ENCODE results near the gene CD59.

CD59 gene

GRCh38 chr11:33697997-33698396 lies 38.2 kb downstream of the CD59 start:
- TF ChIP-seq REST (IDR thresholded peaks at IDR 0.05; ENCODE audit: insufficient read depth in 1 of 2, low read depth in 2 of 2, low read length in 2 of 2) (no peak), POLR2AphosphoS5 (IDR thresholded peaks at IDR 0.05; ENCODE audit: low read depth, low read length) (no peak), SIN3A (IDR thresholded peaks at IDR 0.05; ENCODE audit: borderline replicate concordance, insufficient read depth, low read length) (no peak), FOXP2 (optimal IDR thresholded peaks at IDR 0.05; ENCODE audit: borderline replicate concordance, extremely low read depth, extremely low read length, insufficient read depth) (no peak), TAF1 (IDR thresholded peaks at IDR 0.05; ENCODE audit: borderline replicate concordance, insufficient read depth, low read length) (no peak)

- no peak for TF ChIP-seq SIN3A (IDR thresholded peaks at IDR 0.05; ENCODE audit: borderline replicate concordance, insufficient read depth, low read length)
- no peak for TF ChIP-seq FOXP2 (optimal IDR thresholded peaks at IDR 0.05; ENCODE audit: borderline replicate concordance, extremely low read depth, extremely low read length, insufficient read depth)
- TF ChIP-seq POLR2AphosphoS5 (IDR thresholded peaks at IDR 0.05; ENCODE audit: low read depth, low read length): no peak
- TF ChIP-seq TAF1 (IDR thresholded peaks at IDR 0.05; ENCODE audit: borderline replicate concordance, insufficient read depth, low read length): no peak
- no peak for TF ChIP-seq REST (IDR thresholded peaks at IDR 0.05; ENCODE audit: insufficient read depth in 1 of 2, low read depth in 2 of 2, low read length in 2 of 2)
Observed at GRCh38 chr11:33696931-33697638, 39.1 kb downstream of the CD59 start.

GRCh38 chr11:33696411-33696810 lies 39.8 kb downstream of the CD59 start:
- TF ChIP-seq FOXP2 (optimal IDR thresholded peaks at IDR 0.05; ENCODE audit: borderline replicate concordance, extremely low read depth, extremely low read length, insufficient read depth) (no peak), POLR2AphosphoS5 (IDR thresholded peaks at IDR 0.05; ENCODE audit: low read depth, low read length) (no peak), SIN3A (IDR thresholded peaks at IDR 0.05; ENCODE audit: borderline replicate concordance, insufficient read depth, low read length) (no peak), TAF1 (IDR thresholded peaks at IDR 0.05; ENCODE audit: borderline replicate concordance, insufficient read depth, low read length) (no peak), REST (IDR thresholded peaks at IDR 0.05; ENCODE audit: insufficient read depth in 1 of 2, low read depth in 2 of 2, low read length in 2 of 2) (no peak)

GRCh38 chr11:33695051-33695566 lies 41.1 kb downstream of the CD59 start:
- TF ChIP-seq REST (IDR thresholded peaks at IDR 0.05; ENCODE audit: insufficient read depth in 1 of 2, low read depth in 2 of 2, low read length in 2 of 2): no peak
- no peak for TF ChIP-seq TAF1 (IDR thresholded peaks at IDR 0.05; ENCODE audit: borderline replicate concordance, insufficient read depth, low read length)
- TF ChIP-seq FOXP2 (optimal IDR thresholded peaks at IDR 0.05; ENCODE audit: borderline replicate concordance, extremely low read depth, extremely low read length, insufficient read depth): no peak
- TF ChIP-seq SIN3A (IDR thresholded peaks at IDR 0.05; ENCODE audit: borderline replicate concordance, insufficient read depth, low read length): no peak
- TF ChIP-seq POLR2AphosphoS5 (IDR thresholded peaks at IDR 0.05; ENCODE audit: low read depth, low read length): no peak
